Activated T-cell treated with anti-CD3 and anti-CD28 coated beads for 24 hours (primary cell): ENCODE data around the gene TENM3.

Experiments
- DNase-seq: peaks from one replicate; pipeline ENCODE4 v3.0.0-alpha.2; 2020; ENCODE audit warnings: low read depth

Gene TENM3

GRCh38 chr4:182409271-182409670 lies 166.1 kb downstream of the TENM3 start:
- DNase-seq, result no peak

- DNase-seq, result no peak
Measured at GRCh38 chr4:182411391-182411790, 168.2 kb downstream of the TENM3 start.

DNA sequence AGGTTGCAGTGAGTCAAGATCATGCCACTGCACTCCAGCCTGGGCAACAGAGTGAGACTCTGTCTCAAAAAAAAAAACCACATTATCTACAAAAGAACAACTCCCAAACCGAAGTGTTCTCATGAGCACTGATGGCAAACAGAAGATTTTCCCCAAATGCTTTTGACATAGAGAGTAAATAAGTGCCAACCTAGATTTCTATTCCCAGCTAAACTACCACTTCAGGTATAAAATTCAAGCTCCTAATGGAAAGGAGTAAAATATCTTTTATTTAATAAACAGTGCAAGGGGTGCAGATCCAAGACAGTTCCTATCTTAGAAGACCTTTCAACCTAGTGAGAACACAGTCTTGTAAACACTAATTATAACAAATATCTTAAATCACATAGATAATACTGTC lies 170.3 kb downstream of the TENM3 start:
- DNase-seq, result no peak

DNA sequence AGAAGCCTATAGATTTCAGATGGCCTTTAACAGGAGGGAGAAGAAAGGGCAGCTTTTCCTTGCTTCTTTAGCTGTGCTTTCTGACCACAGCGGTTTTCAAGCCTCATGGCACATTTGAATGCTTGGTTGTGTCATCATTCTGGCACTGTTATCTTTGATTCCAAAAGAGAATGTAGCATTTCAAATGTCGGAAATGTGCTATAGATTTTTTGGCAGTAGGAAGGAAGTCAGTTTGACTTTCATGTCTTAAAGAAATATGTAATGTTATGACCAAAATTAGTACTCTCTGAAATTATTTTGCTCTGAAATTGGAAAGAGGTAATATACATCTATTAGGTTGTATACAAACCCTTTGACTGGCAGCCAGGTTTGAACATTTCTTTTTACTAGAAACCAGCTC lies 171.9 kb downstream of the TENM3 start:
- DNase-seq, result no peak

GRCh38 chr4:182416067-182416466 lies 172.9 kb downstream of the TENM3 start:
- DNase-seq, result no peak

DNA sequence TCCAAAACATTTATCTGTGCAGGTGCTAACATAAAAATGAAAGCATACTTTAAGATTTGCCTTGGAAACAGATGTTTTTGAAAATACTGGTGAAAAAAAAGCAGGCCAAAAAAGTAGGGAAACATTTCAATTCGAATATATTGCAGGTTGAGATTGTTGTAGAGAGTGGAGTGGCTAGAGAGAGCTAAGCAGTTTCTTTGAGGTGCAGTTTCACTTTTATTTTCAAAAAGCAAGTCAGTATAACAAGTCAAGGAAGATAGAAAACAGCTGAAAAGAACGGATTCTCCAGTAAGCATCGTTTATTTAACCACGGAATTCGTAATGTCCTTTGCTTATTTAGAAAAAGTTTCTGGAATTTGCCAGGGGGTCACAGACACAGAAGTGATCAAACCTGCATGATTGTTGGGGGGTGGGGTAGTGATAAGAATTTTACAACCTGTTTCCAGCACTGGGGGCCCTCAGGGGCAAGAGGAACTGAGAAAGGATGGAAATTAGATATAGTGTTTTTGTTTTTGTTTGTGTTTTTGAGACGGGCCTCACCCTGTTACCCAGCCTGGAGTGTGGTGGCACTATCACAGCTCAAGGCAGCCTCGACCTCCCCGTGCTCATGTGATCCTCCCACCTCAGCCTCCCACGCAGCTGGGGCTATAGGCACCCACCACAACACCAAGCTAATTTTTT lies 175.0 kb downstream of the TENM3 start:
- no peak for DNase-seq

- DNase-seq, result no peak
Measured at GRCh38 chr4:182420189-182420588, 177.0 kb downstream of the TENM3 start.

DNA sequence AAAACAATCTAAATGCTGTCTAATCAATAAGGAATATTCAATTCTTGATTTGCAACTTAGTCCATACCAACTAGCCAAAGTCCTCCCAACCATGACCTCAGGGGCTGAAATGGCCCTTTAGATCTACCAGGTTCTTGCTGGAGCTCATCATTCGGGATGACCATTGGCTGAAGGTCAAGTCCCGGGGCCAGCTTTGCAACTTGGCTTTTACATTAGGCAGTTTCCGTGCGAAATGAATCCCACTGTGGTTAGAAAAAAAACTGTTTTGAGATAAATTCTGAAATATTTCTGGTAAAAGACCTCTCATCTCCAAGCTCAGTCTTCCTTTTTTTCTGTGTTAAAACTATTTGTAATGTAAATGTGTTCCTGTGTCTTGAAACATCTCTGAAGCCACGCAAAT lies 178.6 kb downstream of the TENM3 start:
- DNase-seq, result no peak

- no peak for DNase-seq
Measured at GRCh38 chr4:182425302-182425701, 182.1 kb downstream of the TENM3 start.

DNA sequence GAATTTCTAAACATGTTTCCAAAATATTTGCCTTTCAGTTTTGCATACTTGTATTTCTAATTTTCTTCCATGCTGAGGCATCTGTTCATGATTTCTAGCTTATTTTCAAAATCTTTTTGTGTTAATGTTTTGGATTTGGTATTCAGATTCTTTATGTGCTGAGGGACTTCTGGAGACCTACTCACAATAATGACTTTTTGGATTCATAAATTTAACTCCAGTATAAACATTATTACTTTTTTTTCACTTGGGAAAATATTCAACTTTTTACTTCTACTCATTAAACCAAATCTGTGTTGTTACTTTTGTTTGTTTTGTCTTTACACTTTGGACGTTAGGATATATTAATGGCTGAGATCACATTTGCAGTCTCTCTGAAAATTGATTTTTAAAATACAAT lies 183.7 kb downstream of the TENM3 start:
- DNase-seq, result no peak

- DNase-seq, result no peak
Measured at GRCh38 chr4:182427554-182427953, 184.4 kb downstream of the TENM3 start.

GRCh38 chr4:182429896-182430295 lies 186.7 kb downstream of the TENM3 start:
- no peak for DNase-seq

- no peak for DNase-seq
Measured at GRCh38 chr4:182432819-182433218, 189.6 kb downstream of the TENM3 start.

DNA sequence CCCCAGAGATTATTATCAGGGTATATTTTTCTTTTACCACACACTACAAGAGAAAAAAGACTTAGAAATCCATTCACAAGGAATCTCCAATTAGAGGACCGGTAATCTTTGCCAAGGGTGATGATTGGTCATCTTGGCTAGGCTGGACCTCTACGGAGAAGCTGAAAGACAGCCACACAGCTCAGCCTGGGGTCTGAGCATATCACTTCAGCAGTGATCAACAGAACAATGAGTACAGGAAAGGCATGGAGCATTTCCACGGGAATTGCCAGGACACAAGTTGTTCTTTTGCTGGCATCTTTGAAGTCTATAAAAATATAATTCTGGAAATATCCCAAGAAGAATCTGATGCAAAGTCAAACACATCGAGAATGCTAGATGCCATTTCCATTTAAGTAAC lies 191.5 kb downstream of the TENM3 start:
- no peak for DNase-seq

DNA sequence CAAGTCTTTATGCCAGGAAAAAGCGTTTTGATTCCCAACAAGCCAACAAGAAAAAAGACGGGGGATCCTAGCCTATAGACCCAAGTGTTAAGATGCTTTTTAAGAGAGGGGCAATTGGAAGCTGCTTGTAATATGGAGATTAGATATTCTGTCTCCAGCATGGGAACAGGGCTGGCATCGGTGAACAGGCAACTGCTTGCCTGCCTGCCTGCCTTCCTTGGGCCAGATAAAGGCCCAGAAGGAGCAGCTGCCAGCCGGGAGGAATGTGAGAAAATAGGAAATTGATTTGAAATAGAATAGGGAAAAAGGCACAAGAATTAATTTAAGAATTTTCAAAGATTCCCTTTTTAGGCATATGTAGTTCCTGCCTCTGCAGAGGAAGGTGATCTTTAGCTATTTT lies 192.2 kb downstream of the TENM3 start:
- no peak for DNase-seq

DNA sequence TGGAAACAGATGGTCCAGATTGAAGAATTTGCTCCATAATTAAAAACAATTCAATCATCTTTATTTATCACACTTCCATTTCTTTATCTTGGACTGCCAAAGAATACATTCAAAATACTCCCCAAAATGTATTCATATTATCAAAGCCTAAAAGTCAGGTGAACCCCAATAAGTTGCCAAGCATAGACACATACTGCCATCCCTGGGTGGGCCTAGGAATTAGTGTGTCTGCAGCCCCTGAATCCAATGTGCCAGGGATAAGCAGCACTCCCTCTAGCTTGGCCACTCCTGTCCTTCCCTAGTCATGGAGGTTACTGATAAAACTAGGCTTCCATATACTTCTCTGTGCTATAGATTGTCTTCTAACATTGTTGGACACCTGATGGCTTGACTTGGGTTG lies 199.9 kb downstream of the TENM3 start:
- DNase-seq, result no peak

DNA sequence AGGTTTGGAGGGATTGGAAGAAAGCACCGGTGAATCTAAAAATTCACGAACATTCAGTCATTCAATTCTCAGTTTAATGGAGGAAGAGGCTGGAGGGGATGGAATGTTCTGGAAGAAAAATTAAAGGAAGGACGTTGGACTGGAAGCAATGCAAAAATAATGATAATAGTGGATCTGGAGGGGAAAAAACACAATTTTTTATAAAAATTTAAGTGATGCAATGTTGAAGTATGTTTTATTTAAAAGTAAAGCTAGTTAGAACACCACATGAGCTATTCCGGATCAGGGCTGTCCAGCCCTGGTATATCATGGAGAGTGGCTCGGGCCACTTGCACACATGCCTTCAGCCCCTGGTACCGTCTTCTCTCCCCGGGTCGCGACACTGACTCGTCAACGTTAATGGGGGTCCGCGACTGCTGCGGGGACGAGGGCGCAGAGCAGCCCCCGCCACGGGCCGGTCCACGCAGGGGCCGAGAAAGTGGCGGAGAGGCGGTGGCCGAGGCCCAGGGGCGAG lies 204.6 kb downstream of the TENM3 start:
- DNase-seq, result no peak

DNA sequence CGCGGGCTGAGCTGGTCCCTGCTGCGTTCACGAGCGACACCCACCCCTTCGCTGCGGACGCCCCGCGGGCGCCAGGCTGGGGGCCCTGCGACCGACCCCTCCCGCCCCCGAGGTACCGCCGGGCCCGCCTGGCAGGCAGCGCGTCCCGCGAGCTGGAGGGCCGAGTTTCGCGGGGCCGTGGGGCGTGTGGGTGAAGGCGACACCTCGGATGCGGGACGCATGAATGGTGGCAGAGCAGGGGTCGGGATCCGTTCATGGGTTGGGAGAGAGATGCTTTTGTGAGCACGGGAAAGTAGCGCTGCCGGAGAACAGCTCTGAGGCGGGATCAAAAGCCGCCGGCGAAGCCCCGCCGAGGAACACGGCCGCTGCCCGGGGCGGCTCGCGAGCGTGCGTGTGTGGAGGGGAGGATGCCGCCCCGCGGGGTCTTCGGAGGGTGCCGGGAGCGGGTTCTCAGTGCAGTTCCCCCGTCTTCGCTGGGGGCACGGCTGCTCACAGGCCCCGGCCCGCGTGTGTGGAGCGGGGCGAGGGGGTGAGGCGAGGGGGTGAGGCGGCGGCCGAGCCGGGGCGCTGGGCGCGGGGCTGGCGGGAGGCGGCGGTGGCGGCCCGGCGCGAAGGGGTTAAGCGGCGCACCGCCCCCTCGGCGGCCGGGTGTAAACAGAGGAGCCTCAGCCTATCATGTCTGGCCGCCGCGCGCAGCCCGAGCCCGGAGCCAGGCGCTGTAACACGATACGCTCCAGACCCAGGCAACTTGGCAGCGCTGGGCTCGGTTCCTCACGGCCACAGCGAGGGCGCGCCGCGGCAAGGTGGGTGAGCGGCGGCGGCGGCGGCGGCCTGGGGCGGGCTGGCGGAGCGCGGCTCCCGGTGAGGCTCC lies 205.3 kb downstream of the TENM3 start:
- DNase-seq, result peak; percentile 39

DNA sequence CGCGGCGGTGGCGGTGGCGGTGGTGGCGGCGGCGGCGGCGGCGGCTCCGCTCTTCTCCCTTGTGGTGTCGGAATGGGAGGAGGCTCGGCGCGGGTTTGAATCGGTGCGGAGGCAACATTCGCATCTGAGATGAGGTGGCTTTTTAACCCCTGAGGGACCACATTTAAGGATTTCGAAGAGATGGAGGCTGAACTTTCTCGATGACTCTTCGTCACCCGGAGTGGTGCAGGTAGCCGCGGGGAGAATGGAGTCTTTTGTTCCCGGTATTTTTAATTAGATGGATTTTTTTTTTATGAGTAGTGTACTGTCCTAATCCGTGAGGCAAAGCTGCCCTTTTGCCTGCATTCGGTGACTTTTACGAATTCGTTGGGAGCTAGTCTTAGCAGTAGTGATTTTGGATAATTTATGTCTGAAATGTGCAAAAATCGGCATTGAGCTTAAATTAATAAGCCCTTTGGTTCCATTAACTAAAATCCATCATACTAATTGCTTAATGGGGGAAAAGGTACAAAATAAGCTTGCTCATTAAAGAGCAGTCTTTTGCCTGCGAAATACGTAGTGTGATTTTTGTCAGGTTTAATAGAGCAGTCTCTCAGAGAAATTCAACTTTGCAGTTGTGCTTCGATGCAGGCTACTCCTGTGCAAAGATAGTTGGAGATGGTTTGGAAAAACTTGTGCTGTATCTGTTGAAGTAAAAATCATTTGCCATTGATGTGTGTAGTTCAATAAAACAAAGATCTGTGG lies 206.2 kb downstream of the TENM3 start:
- no peak for DNase-seq

DNA sequence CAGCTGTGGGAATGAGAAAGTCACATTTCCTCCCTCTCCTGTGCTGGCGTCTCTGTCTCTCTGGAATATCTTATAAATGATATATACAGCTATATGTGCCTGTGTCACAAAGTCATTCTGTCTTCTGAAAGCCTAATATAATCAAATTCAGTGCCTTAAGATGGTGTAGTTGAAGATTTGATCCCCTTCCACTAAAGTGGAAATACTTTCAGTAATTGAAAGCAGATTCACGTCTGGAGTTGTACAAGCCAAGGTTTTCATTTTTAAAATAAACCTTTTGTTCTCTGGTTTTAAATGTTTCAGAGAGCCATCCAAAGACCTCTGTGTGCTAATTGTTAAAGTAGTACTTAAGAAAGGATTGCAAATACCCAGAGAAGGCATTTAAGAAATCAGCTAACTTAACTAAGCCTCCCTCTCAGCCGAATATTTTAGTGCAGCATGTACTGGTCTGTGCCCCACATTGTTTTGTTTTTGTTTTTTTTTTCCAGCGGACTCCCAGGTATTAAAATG lies 206.8 kb downstream of the TENM3 start:
- DNase-seq, result no peak

GRCh38 chr4:182451441-182451840 lies 208.2 kb downstream of the TENM3 start:
- DNase-seq, result no peak

- no peak for DNase-seq
Measured at GRCh38 chr4:182453830-182454229, 210.6 kb downstream of the TENM3 start.
